GM10248 (cell line): ENCODE results near the gene GRK5.
"Not testable (repeated sequence)": the region's sequence is repeated elsewhere in the genome, so short reads cannot be mapped to it uniquely, and the experiment has no call there.

Experiments
- CTCF ChIA-PET: fragments of 300-600 bp; sonication (Branson Sonifier 250); formaldehyde crosslinking; extraction: SDS; loops from one replicate; lab custom pipeline; 2021; ENCODE audit warnings: antibody characterized with exemption; lab: Yijun Ruan, JAX
- POLR2A ChIA-PET: fragments of 350-650 bp; sonication (Branson Sonifier 250); formaldehyde crosslinking; extraction: SDS; loops from one replicate; lab custom pipeline; 2020; ENCODE audit warnings: antibody characterized with exemption; lab: Yijun Ruan, JAX
- DNase-seq: peaks from one replicate; pipeline ENCODE4 v3.0.0; 2012; ENCODE audit errors: extremely low spot score
- CTCF ChIP-seq: IDR thresholded peaks from 2 replicates; pipeline ENCODE4 v1.5.1; 2012; ENCODE audit warnings: mild to moderate bottlenecking, low read depth; ENCODE audit errors: extremely low read depth, missing control alignments, control extremely low read depth

GRK5 gene

GRCh38 chr10:119178372-119179119 lies 28.8 kb upstream of the GRK5 start, which contains the start of gene PRDX3:
Gene PRDX3 (minus strand): TSS chr10:119178812. CDS start chr10:119178790, 22 bp downstream.
- ChIA-PET POLR2A (interaction anchor here (0.7 kb wide), 1 partner anchor 96 kb away, joined by 7 read pairs; no protein-coding TSS in a partner anchor), CTCF (interaction anchor here (1.0 to 2.8 kb wide), 2 partner anchors 11 to 17 kb away, joined by 4 to 9 read pairs; no protein-coding TSS in a partner anchor)
- peak; percentile 91 for DNase-seq
- TF ChIP-seq CTCF: no peak

GRCh38 chr10:119180850-119181400 lies 26.4 kb upstream of the GRK5 start:
- CTCF ChIA-PET: interaction anchor here (0.9 to 2.8 kb wide), 3 partner anchors 9 to 26 kb away, joined by 4 to 9 read pairs (median 5); partner anchors contain the start of gene GRK5
- POLR2A ChIA-PET: interaction anchor here (0.6 kb wide), 1 partner anchor 126 kb away, joined by 10 read pairs; no protein-coding TSS in a partner anchor
- not testable (repeated sequence) for DNase-seq

- DNase-seq: no peak
- ChIA-PET CTCF (interaction anchor here (0.9 to 3.4 kb wide), 2 partner anchors 15 to 262 kb away, joined by 3 to 16 read pairs; no protein-coding TSS in a partner anchor), POLR2A (no interaction called here)
These were observed 23.5 kb upstream of the GRK5 start for GRCh38 chr10:119183664-119184412.

DNA sequence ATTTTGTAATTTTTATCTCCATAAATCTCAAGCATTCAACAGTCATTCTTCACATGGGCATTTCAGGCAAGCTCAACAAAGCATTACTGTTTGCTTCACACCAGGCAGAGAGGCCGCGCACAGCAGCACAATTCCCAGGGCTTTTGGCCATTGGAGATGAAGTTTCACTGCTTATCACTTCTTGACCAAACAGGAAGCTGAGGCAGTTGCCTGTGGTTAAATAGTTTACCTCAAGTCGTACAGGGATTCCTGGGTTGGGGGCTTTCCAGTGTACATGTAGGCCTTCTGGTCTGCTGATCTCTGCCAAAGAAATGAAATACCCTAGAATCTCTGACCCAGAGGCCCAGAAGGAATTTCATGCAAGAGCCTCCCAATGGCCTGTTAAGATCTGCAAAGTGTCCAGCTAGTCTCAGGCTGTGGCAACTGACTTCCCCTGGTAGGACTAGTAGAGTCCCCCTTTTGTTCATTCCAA lies 17.5 kb upstream of the GRK5 start:
- ChIA-PET CTCF (interaction anchor here (1.2 to 14.0 kb wide), 5 partner anchors 10 to 270 kb away, joined by 3 to 211 read pairs (median 9); partner anchors contain the start of genes GRK5 and PRDX3), POLR2A (interaction anchor here (1.5 kb wide), 1 partner anchor 17 kb away, joined by 4 read pairs; no protein-coding TSS in a partner anchor)
- no peak for TF ChIP-seq CTCF
- DNase-seq: no peak

More at GRCh38 chr10:119183664-119184412, 23.5 kb upstream of the GRK5 start:
- no peak for TF ChIP-seq CTCF

- no peak for DNase-seq
- ChIA-PET CTCF (interaction anchor here (1.6 to 14.0 kb wide), 4 partner anchors 10 to 255 kb away, joined by 3 to 211 read pairs (median 9); partner anchors contain the start of genes GRK5 and PRDX3), POLR2A (interaction anchor here (1.5 kb wide), 1 partner anchor 17 kb away, joined by 4 read pairs; no protein-coding TSS in a partner anchor)
- no peak for TF ChIP-seq CTCF
These were observed 17.0 kb upstream of the GRK5 start for GRCh38 chr10:119190353-119190752.

GRCh38 chr10:119190954-119191785 lies 16.2 kb upstream of the GRK5 start:
- CTCF ChIA-PET: interaction anchor here (2.4 to 14.0 kb wide), 3 partner anchors 11 to 254 kb away, joined by 9 to 211 read pairs (median 9); partner anchors contain the start of genes GRK5 and PRDX3
- no peak for TF ChIP-seq CTCF
- no peak for DNase-seq
- POLR2A ChIA-PET: no interaction called here
